Stimulated activated CD4-positive, alpha-beta T cell treated with anti-CD3 and anti-CD28 coated beads, Interleukin-12 subunit alpha, Interleukin-12 subunit beta, amount 100 ng/mL, for 24 hours (primary cell): ENCODE data around the gene C1orf167.

ENCODE experiments used
- DNase-seq, 2 experiments: peaks; one replicate each; pipeline ENCODE4 v3.0.0-alpha.2; 2020; ENCODE audit warnings: low read depth in 2 of 2

C1orf167 gene

GRCh38 chr1:11736746-11737639 lies 25.0 kb upstream of the C1orf167 start:
- peak in 1 of 2 experiments; percentile 34 for DNase-seq

- DNase-seq = no peak
Observed at GRCh38 chr1:11738096-11738495, 23.9 kb upstream of the C1orf167 start.

- DNase-seq = no peak
Observed at GRCh38 chr1:11738783-11739182, 23.2 kb upstream of the C1orf167 start.

- DNase-seq = no peak
Observed at GRCh38 chr1:11740258-11741192, 21.5 kb upstream of the C1orf167 start.

GRCh38 chr1:11741482-11741881 lies 20.5 kb upstream of the C1orf167 start:
- DNase-seq = no peak

GRCh38 chr1:11741919-11742558 lies 20.0 kb upstream of the C1orf167 start:
- no peak for DNase-seq

- no peak for DNase-seq
Observed at GRCh38 chr1:11744287-11744686, 17.7 kb upstream of the C1orf167 start.

GRCh38 chr1:11746092-11746491 lies 15.9 kb upstream of the C1orf167 start:
- DNase-seq = no peak

- no peak for DNase-seq
Observed at GRCh38 chr1:11746795-11747487, 15.1 kb upstream of the C1orf167 start.

- no peak for DNase-seq
Observed at GRCh38 chr1:11748294-11749202, 13.4 kb upstream of the C1orf167 start.

- no peak for DNase-seq
Observed at GRCh38 chr1:11749203-11749689, 12.7 kb upstream of the C1orf167 start.

GRCh38 chr1:11749996-11750395 lies 12.0 kb upstream of the C1orf167 start:
- no peak for DNase-seq

- no peak for DNase-seq
Observed at GRCh38 chr1:11751087-11751486, 10.9 kb upstream of the C1orf167 start.

- DNase-seq = no peak
Observed at GRCh38 chr1:11752359-11753088, 9.5 kb upstream of the C1orf167 start.

GRCh38 chr1:11753555-11754208 lies 8.3 kb upstream of the C1orf167 start:
- no peak for DNase-seq

GRCh38 chr1:11757047-11757446 lies 4.9 kb upstream of the C1orf167 start:
- DNase-seq = no peak

- no peak for DNase-seq
Observed at GRCh38 chr1:11759791-11760190, 2.2 kb upstream of the C1orf167 start.

- DNase-seq = no peak
Observed at GRCh38 chr1:11761285-11761684, 708 bp upstream of the C1orf167 start.

GRCh38 chr1:11764115-11764514 lies 2.1 kb downstream of the C1orf167 start:
- DNase-seq = no peak
